IMR-90 (cell line): ENCODE measurements around the gene GSTP1. TPM values are rescaled to one million over a fixed set of nuclear protein-coding genes. Genes with fewer than 3 reads are reported as not detected.

Source experiments
- ATAC-seq: fragments of 200-7000 bp; cut with Tn5 transposase; 2 replicates; pipeline ENCODE4 v1.9.1; 2020; ENCODE audit warnings: low read depth, mild to moderate bottlenecking, moderate library complexity
- BruUV-seq: library from RNA; stranded (reverse); fragments of 400-500 nt; replicated peaks from 2 replicates; lab custom pipeline; 2021; lab: Mats Ljungman, UMichigan
- CTCF ChIA-PET: fragments of 300-600 bp; formaldehyde crosslinking; extraction: SDS; loops from one replicate; lab custom pipeline; 2021; ENCODE audit warnings: antibody characterized with exemption; lab: Yijun Ruan, JAX
- POLR2A ChIA-PET: fragments of 300-600 bp; sonication (Branson Sonifier 250); formaldehyde crosslinking; loops from one replicate; lab custom pipeline; 2022; ENCODE audit warnings: antibody characterized with exemption; ENCODE audit not compliant: unreplicated experiment; lab: Charles Lee
- DNase-seq: peaks from one replicate; pipeline ENCODE4 v3.0.0; 2013
- H2AFZ ChIP-seq: replicated peaks from 2 replicates; pipeline ENCODE3; 2013; ENCODE audit warnings: low read length, mild to moderate bottlenecking; ENCODE audit not compliant: poor library complexity
- H2AK5ac ChIP-seq: 2 replicates; pipeline ENCODE4 v1.6.1; 2013; ENCODE audit warnings: low read depth, low read length, inconsistent platforms
- H2AK9ac ChIP-seq: replicated peaks from 2 replicates; pipeline ENCODE3; 2013; ENCODE audit warnings: mild to moderate bottlenecking, low read depth, low read length, moderate library complexity; ENCODE audit not compliant: poor library complexity
- H2BK120ac ChIP-seq: 2 replicates; pipeline ENCODE4 v1.6.1; 2013; ENCODE audit warnings: low read depth, low read length, inconsistent platforms
- H2BK15ac ChIP-seq: 3 replicates; pipeline ENCODE4 v1.6.1; 2013; ENCODE audit warnings: low read depth, low read length, inconsistent platforms
- H2BK20ac ChIP-seq: 2 replicates; pipeline ENCODE4 v1.6.1; 2013; ENCODE audit warnings: low read depth, mild to moderate bottlenecking, inconsistent platforms, low read length, moderate library complexity
- H2BK5ac ChIP-seq: 2 replicates; pipeline ENCODE4 v1.6.1; 2013; ENCODE audit warnings: mild to moderate bottlenecking, low read depth, low read length, inconsistent platforms; ENCODE audit not compliant: poor library complexity, severe bottlenecking
- H3K14ac ChIP-seq: replicated peaks from 2 replicates; pipeline ENCODE4 v1.6.1; 2013; ENCODE audit warnings: low read depth, low read length, inconsistent platforms
- H3K18ac ChIP-seq: 2 replicates; pipeline ENCODE4 v1.6.1; 2013; ENCODE audit warnings: low read depth, low read length, control low read depth
- H3K23ac ChIP-seq: 2 replicates; pipeline ENCODE4 v1.6.1; 2013; ENCODE audit warnings: low read depth, low read length, inconsistent platforms
- H3K27ac ChIP-seq: 2 replicates; pipeline ENCODE4 v1.5.1; 2013; ENCODE audit warnings: mild to moderate bottlenecking, control low read depth, low read length; ENCODE audit not compliant: insufficient read depth
- H3K27me3 ChIP-seq: 2 replicates; pipeline ENCODE4 v1.6.1; 2013; ENCODE audit warnings: low read length; ENCODE audit not compliant: control insufficient read depth, insufficient read depth
- H3K36me3 ChIP-seq: 2 replicates; pipeline ENCODE4 v1.6.1; 2013; ENCODE audit warnings: low read length, mixed read lengths; ENCODE audit not compliant: control insufficient read depth, insufficient read depth
- H3K4ac ChIP-seq: 2 replicates; pipeline ENCODE4 v1.6.1; 2013; ENCODE audit warnings: low read depth, low read length, inconsistent platforms
- H3K4me1 ChIP-seq: 2 replicates; pipeline ENCODE4 v1.6.1; 2013; ENCODE audit warnings: low read length, mixed read lengths; ENCODE audit not compliant: control insufficient read depth, insufficient read depth
- H3K4me2 ChIP-seq: 2 replicates; pipeline ENCODE4 v1.6.1; 2013; ENCODE audit warnings: low read depth, mild to moderate bottlenecking, control low read depth, low read length, moderate library complexity
- H3K4me3 ChIP-seq: 2 replicates; pipeline ENCODE4 v1.5.1; 2013; ENCODE audit warnings: low read depth, mild to moderate bottlenecking, control low read depth, low read length, moderate library complexity; ENCODE audit not compliant: insufficient read depth
- H3K56ac ChIP-seq: 2 replicates; pipeline ENCODE4 v1.6.1; 2013; ENCODE audit warnings: low read length, inconsistent platforms; ENCODE audit not compliant: insufficient read depth; ENCODE audit errors: extremely low read depth
- H3K79me1 ChIP-seq, 2 experiments: 2 replicates each; pipeline ENCODE4 v1.6.1; 2013; ENCODE audit warnings: low read length in 2 of 2, inconsistent platforms in 1 of 2, low read depth in 1 of 2
- H3K9ac ChIP-seq: 2 replicates; pipeline ENCODE4 v1.6.1; 2013; ENCODE audit warnings: low read depth, low read length, control low read depth
- H3K9me1 ChIP-seq: 2 replicates; pipeline ENCODE4 v1.6.1; 2013; ENCODE audit warnings: low read length, inconsistent platforms; ENCODE audit not compliant: insufficient read depth
- H3K9me3 ChIP-seq: 2 replicates; pipeline ENCODE4 v1.6.1; 2013; ENCODE audit warnings: low read length; ENCODE audit not compliant: control insufficient read depth, insufficient read depth
- H4K20me1 ChIP-seq: 2 replicates; pipeline ENCODE4 v1.6.1; 2013; ENCODE audit warnings: low read length, inconsistent platforms; ENCODE audit not compliant: insufficient read depth
- H4K5ac ChIP-seq: 2 replicates; pipeline ENCODE4 v1.6.1; 2013; ENCODE audit warnings: mild to moderate bottlenecking, low read depth, low read length, control low read depth
- H4K8ac ChIP-seq, 2 experiments: 2 replicates each; pipeline ENCODE4 v1.6.1; 2013; ENCODE audit warnings: low read depth in 2 of 2, low read length in 2 of 2, control low read depth in 1 of 2, inconsistent platforms in 1 of 2
- H4K91ac ChIP-seq: 2 replicates; pipeline ENCODE4 v1.6.1; 2013; ENCODE audit warnings: low read depth, low read length, inconsistent platforms; ENCODE audit not compliant: insufficient read depth
- BHLHE40 ChIP-seq: fragments of 150-350 bp; IDR thresholded peaks from 2 replicates; pipeline ENCODE4 v1.6.1; 2016; ENCODE audit warnings: mild to moderate bottlenecking, low read depth, low read length
- CEBPB ChIP-seq: IDR thresholded peaks from 2 replicates; pipeline ENCODE4 v1.6.1; 2012; ENCODE audit warnings: low read depth, low read length, improper control_type of control experiment
- CHD1 ChIP-seq: IDR thresholded peaks from 2 replicates; pipeline ENCODE4 v1.6.1; 2012; ENCODE audit warnings: low read depth, low read length, improper control_type of control experiment
- CTCF ChIP-seq: conservative IDR thresholded peaks from 2 replicates; pipeline ENCODE4 v1.5.1; 2012; ENCODE audit warnings: mild to moderate bottlenecking, low read depth, low read length, improper control_type of control experiment
- ELK1 ChIP-seq: fragments of 150-350 bp; IDR thresholded peaks from 2 replicates; pipeline ENCODE4 v1.6.1; 2016; ENCODE audit warnings: low read depth, mild to moderate bottlenecking, low read length, moderate library complexity, borderline replicate concordance
- FOS ChIP-seq: fragments of 150-350 bp; IDR thresholded peaks from 2 replicates; pipeline ENCODE4 v1.6.1; 2016; ENCODE audit warnings: low read depth, low read length
- MAFK ChIP-seq: IDR thresholded peaks from 2 replicates; pipeline ENCODE4 v1.6.1; 2012; ENCODE audit warnings: low read depth, low read length, improper control_type of control experiment
- MAZ ChIP-seq: IDR thresholded peaks from 2 replicates; pipeline ENCODE4 v1.6.1; 2012; ENCODE audit warnings: low read depth, mild to moderate bottlenecking, low read length, improper control_type of control experiment, moderate library complexity, borderline replicate concordance
- MXI1 ChIP-seq: IDR thresholded peaks from 2 replicates; pipeline ENCODE4 v1.6.1; 2012; ENCODE audit warnings: low read depth, mild to moderate bottlenecking, low read length, moderate library complexity, borderline replicate concordance
- NFE2L2 ChIP-seq: fragments of 150-350 bp; IDR thresholded peaks from 2 replicates; pipeline ENCODE4 v1.6.1; 2016; ENCODE audit warnings: low read depth, mild to moderate bottlenecking, low read length
- POLR2A ChIP-seq: IDR thresholded peaks from 2 replicates; pipeline ENCODE4 v1.6.1; 2012; ENCODE audit warnings: mild to moderate bottlenecking, low read depth, low read length
- RAD21 ChIP-seq: IDR thresholded peaks from 2 replicates; pipeline ENCODE4 v1.6.1; 2012; ENCODE audit warnings: low read length, improper control_type of control experiment
- RCOR1 ChIP-seq: IDR thresholded peaks from 2 replicates; pipeline ENCODE4 v1.6.1; 2012; ENCODE audit warnings: mild to moderate bottlenecking, low read length, improper control_type of control experiment; ENCODE audit not compliant: insufficient replicate concordance
- RFX5 ChIP-seq: IDR thresholded peaks from 2 replicates; pipeline ENCODE4 v1.8.0; 2012; ENCODE audit warnings: low read depth, mild to moderate bottlenecking, low read length, moderate library complexity
- SMC3 ChIP-seq: fragments of 150-350 bp; IDR thresholded peaks from 2 replicates; pipeline ENCODE4 v1.6.1; 2016; ENCODE audit warnings: low read depth, mild to moderate bottlenecking, antibody characterized with exemption, low read length, moderate library complexity
- USF2 ChIP-seq: fragments of 150-350 bp; IDR thresholded peaks from 2 replicates; pipeline ENCODE4 v1.6.1; 2017; ENCODE audit warnings: mild to moderate bottlenecking, antibody characterized with exemption, low read length, low read depth
- WGBS, 2 experiments: methylation state at CpG; one replicate each; pipeline versions ENCODE4 v1.1.5 to v1.1.7; 2013; ENCODE audit warnings: missing lambda C conversion rate in 2 of 2; ENCODE audit not compliant: insufficient read length in 1 of 2; ENCODE audit errors: extremely low coverage in 2 of 2; 5-methylcytosine and 5-hydroxymethylcytosine counted together
- dilution Hi-C: fragments of 300-500 bp; cut with HindIII; formaldehyde crosslinking; loops from one replicate; pipeline ENCODE4 v1.14.3; 2018; ENCODE audit warnings: low sequenced_read_pairs; ENCODE audit not compliant: unreplicated experiment
- in situ Hi-C: fragments of 300-500 bp; cut with MboI; formaldehyde crosslinking; loops from 3 replicates; pipeline ENCODE4 v1.14.3; 2019; ENCODE audit warnings: low sequenced_read_pairs, inconsistent platforms, mixed read lengths
- intact Hi-C: fragments of 100-400 bp; cut with micrococcal nuclease; formaldehyde crosslinking; loops from 2 replicates; pipeline ENCODE4 v1.10.0; 2022
- polyA plus RNA-seq, 3 experiments: library from polyadenylated mRNA; depleted of rRNA; stranded (reverse); fragments of >200 nt; gene quantifications; 2 replicates each; pipeline ENCODE4 v1.2.3, GENCODE V29; 2012; ENCODE audit warnings: low replicate concordance in 1 of 3
- total RNA-seq: library from RNA; depleted of rRNA; stranded (reverse); fragments of >200 nt; gene quantifications from 2 replicates; pipeline ENCODE4 v1.2.3, GENCODE V29; 2012

The GSTP1 gene
- total and polyA plus RNA-seq, 2 of the 4 experiments (the other 2 are of a cell fraction): 947 to 1,539 TPM

- H2AK9ac ChIP-seq: no peak overlapping the region
- no peaks in the 10 kb centered on the region for H3K36me3 ChIP-seq
- 93% methylated on average over 9 of the region's 22 CpGs; no CpG with 5 or more reads in 1 of the 2 experiments for WGBS, 2 experiments
- H2BK15ac ChIP-seq: no peak overlapping the region
- H3K9me1 ChIP-seq: peaks cover 4% of the 10 kb centered on the region; the same call in 1 of the 2 replicates
- H4K91ac ChIP-seq: no peak overlapping the region
- TF ChIP-seq CEBPB: no peak
- TF ChIP-seq BHLHE40: no peak
- TF ChIP-seq CTCF: no peak
- no peak for TF ChIP-seq MXI1
- TF ChIP-seq RFX5: no peak
- no peak for TF ChIP-seq MAFK
- TF ChIP-seq SMC3: no peak
- no peak for TF ChIP-seq RCOR1
- no peak for TF ChIP-seq MAZ
- no peak for TF ChIP-seq RAD21
- TF ChIP-seq USF2: no peak
- TF ChIP-seq CHD1: no peak
- TF ChIP-seq FOS: no peak
- TF ChIP-seq POLR2A: no peak
- no peak for TF ChIP-seq ELK1
- TF ChIP-seq NFE2L2: no peak
- H4K20me1 ChIP-seq: no peaks in the 10 kb centered on the region
- no peak for DNase-seq
- in situ Hi-C loops: no loop called here
- dilution Hi-C loops: no loop called here
- no peak overlapping the region for H3K4me2 ChIP-seq
- H3K14ac ChIP-seq: no peak overlapping the region
- no peak overlapping the region for H2BK120ac ChIP-seq
- H2BK20ac ChIP-seq: no peak overlapping the region
- no peak overlapping the region for H2AK5ac ChIP-seq
- peaks cover 6% of the 10 kb centered on the region; the same call in 1 of the 2 replicates for H3K27me3 ChIP-seq
- ChIA-PET POLR2A (no interaction called here), CTCF (no interaction called here)
- H3K4me3 ChIP-seq: no peak overlapping the region
- H2BK5ac ChIP-seq: no peak overlapping the region
- no peak overlapping the region for H3K18ac ChIP-seq
- no peak overlapping the region for H4K8ac ChIP-seq
- H3K9me3 ChIP-seq: no peaks in the 10 kb centered on the region
- no TSS peak for BruUV-seq
- no peak overlapping the region for H3K56ac ChIP-seq
- no peak overlapping the region for H4K5ac ChIP-seq
- intact Hi-C loops: no loop called here
- no peak overlapping the region for H3K4ac ChIP-seq
- H3K9ac ChIP-seq: no peak overlapping the region
- 0 out of 2 replicates have a peak, but pooled peaks cover 3% of the 10 kb centered on the region for H3K4me1 ChIP-seq
- H3K27ac ChIP-seq: no peak overlapping the region
- H3K23ac ChIP-seq: no peak overlapping the region
- ATAC-seq: no peak
- H3K79me1 ChIP-seq: no peaks in the 10 kb centered on the region
- H2AFZ ChIP-seq: no peak overlapping the region
These were observed 50.2 kb downstream of the GSTP1 start for GRCh38 chr11:67633758-67634365.
